Naive thymus-derived CD8-positive, alpha-beta T cell (primary cell): ENCODE results near the gene ARRDC1. TPM values are rescaled to one million over a fixed set of nuclear protein-coding genes. Genes with fewer than 3 reads are reported as not detected.
"Not testable (repeated sequence)": the region's sequence is repeated elsewhere in the genome, so short reads cannot be mapped to it uniquely, and the experiment has no call there.

Source experiments
- ATAC-seq, 2 donors: fragments of 150-1000 bp; cut with Tn5 transposase in 1 of 2; sonication (Bioruptor Pico), chemical (Tn5 transposase) in 1 of 2; 1 replicate in 1 of 2; 2 replicates in 1 of 2; pipeline ENCODE4 v1.10.0; 2021; ENCODE audit warnings: mild to moderate bottlenecking in 2 of 2, moderate library complexity in 2 of 2
- POLR2A ChIA-PET: fragments of 350-600 bp; sonication (Branson Sonifier 250); formaldehyde crosslinking; loops from one replicate; lab custom pipeline; 2021; ENCODE audit warnings: antibody characterized with exemption; lab: Charles Lee
- DNase-seq, 10 donors: peaks; one replicate each; pipeline versions ENCODE4 v3.0.0 to v3.0.0-alpha.2; 2020 to 2022
- H3K27ac Mint-ChIP-seq, 10 donors: one replicate each; pipeline ENCODE4 v1.8.0; 2020 to 2022; ENCODE audit warnings: mild to moderate bottlenecking in 10 of 10, mixed read lengths in 10 of 10, moderate library complexity in 4 of 10, inconsistent platforms in 1 of 10
- H3K27me3 Mint-ChIP-seq, 5 donors: one replicate each; pipeline ENCODE4 v1.8.0; 2021 to 2022; ENCODE audit warnings: mixed read lengths in 5 of 5
- H3K36me3 Mint-ChIP-seq, 3 donors: one replicate each; pipeline ENCODE4 v1.8.0; 2020 to 2022; ENCODE audit warnings: mixed read lengths in 3 of 3, mild to moderate bottlenecking in 2 of 3, inconsistent platforms in 1 of 3
- H3K4me1 Mint-ChIP-seq, 4 donors: one replicate each; pipeline ENCODE4 v1.8.0; 2021 to 2022; ENCODE audit warnings: mixed read lengths in 4 of 4
- H3K4me3 Mint-ChIP-seq, 10 donors: one replicate each; pipeline ENCODE4 v1.8.0; 2020 to 2022; ENCODE audit warnings: mild to moderate bottlenecking in 10 of 10, mixed read lengths in 10 of 10, moderate library complexity in 6 of 10, inconsistent platforms in 1 of 10
- H3K9me3 Mint-ChIP-seq, 9 donors: one replicate each; pipeline ENCODE4 v1.8.0; 2020 to 2022; ENCODE audit warnings: mixed read lengths in 9 of 9, mild to moderate bottlenecking in 3 of 9, inconsistent platforms in 1 of 9, moderate library complexity in 1 of 9
- polyA plus RNA-seq, 3 donors: library from polyadenylated mRNA; unstranded; fragments of 300-500 nt; fragmentation: Illumina TruSeq; gene quantifications; one replicate each; pipeline ENCODE4 v1.2.3, GENCODE V29; 2021
- total RNA-seq, 8 experiments: library from RNA in 2 of 8; stranded (reverse) in 2 of 8; gene quantifications; one replicate each; pipeline ENCODE4 v1.2.3 and lab custom pipeline; 2021 to 2026

ARRDC1 gene, protein sequence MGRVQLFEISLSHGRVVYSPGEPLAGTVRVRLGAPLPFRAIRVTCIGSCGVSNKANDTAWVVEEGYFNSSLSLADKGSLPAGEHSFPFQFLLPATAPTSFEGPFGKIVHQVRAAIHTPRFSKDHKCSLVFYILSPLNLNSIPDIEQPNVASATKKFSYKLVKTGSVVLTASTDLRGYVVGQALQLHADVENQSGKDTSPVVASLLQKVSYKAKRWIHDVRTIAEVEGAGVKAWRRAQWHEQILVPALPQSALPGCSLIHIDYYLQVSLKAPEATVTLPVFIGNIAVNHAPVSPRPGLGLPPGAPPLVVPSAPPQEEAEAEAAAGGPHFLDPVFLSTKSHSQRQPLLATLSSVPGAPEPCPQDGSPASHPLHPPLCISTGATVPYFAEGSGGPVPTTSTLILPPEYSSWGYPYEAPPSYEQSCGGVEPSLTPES
- total RNA-seq (10 to 100 TPM; 83.2 to 86.8 TPM), polyA plus RNA-seq (10 to 100 TPM; 27.2 to 42.4 (median 32.9) TPM), total RNA-seq (lab: John Stamatoyannopoulos, UW) (21.7 to 63.3 (median 33.6) reads per million in 6 experiments)

DNA sequence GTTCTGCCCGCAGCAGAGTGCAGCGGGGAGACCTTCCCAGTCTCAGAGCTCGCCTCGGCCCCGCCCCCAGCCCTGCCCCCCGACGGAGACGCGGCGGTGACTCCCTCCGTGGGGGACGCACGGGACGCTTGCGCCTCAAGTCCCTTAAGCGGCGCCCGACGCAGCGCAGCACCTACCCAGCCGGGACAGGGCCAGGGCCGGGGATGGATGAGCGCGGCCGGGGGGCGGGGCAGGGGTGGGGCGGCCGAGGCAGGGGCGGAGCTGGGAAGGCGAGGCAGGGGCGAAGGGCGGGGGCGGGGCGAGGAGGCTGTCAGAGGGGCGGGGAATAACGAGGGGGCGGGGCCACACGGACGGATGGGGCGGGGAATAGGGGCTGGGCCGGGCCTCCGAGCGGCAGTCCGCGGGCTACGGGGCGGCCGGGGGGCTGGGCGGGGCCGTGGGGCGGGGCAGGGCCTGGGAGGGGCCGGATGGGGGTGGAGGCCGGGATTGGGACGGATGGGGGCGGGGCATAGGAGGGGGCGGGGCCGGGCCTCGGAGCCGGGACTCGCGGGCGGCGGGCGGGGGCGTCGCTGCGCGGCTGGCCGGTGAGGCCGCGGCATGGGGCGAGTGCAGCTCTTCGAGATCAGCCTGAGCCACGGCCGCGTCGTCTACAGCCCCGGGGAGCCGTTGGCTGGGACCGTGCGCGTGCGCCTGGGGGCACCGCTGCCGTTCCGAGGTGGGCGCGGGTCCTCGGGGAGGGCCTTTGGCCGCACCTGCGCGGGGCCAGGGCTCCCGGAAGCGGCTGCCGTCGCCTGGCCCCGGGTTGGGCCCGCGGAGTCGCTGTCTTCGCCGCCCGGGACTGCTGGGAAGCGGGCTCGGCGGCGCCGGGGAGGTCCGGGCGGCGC lies at the start of gene ARRDC1:
Gene ARRDC1 (plus strand): TSS at position 566 of the 884 bp plus-strand sequence. CDS start 32 bp downstream, at position 598.
- DNase-seq (peak; percentile 83 to 97 (median 91)), ATAC-seq (peak; percentile 88 to 90)
- POLR2A ChIA-PET = interaction anchor here (0.6 to 1.6 kb wide), 6 partner anchors 11 to 878 kb away, joined by 3 to 14 read pairs (median 4); partner anchors contain the start of genes EHMT1 and ZMYND19
- Mint-ChIP-seq H3K9me3 (no peaks in the 10 kb centered on the region), H3K27me3 (no peaks in the 10 kb centered on the region), H3K4me1 (peaks cover 8 to 35% (median 26%) of the 10 kb centered on the region in 4 donors), H3K27ac (peak within 1 kb of the TSS in 4 of 10 donors; percentile 62 to 78 (median 72)), H3K4me3 (peak within 1 kb of the TSS; percentile 70 to 90 (median 81)), H3K36me3 (no peaks in the 10 kb centered on the region)

DNA sequence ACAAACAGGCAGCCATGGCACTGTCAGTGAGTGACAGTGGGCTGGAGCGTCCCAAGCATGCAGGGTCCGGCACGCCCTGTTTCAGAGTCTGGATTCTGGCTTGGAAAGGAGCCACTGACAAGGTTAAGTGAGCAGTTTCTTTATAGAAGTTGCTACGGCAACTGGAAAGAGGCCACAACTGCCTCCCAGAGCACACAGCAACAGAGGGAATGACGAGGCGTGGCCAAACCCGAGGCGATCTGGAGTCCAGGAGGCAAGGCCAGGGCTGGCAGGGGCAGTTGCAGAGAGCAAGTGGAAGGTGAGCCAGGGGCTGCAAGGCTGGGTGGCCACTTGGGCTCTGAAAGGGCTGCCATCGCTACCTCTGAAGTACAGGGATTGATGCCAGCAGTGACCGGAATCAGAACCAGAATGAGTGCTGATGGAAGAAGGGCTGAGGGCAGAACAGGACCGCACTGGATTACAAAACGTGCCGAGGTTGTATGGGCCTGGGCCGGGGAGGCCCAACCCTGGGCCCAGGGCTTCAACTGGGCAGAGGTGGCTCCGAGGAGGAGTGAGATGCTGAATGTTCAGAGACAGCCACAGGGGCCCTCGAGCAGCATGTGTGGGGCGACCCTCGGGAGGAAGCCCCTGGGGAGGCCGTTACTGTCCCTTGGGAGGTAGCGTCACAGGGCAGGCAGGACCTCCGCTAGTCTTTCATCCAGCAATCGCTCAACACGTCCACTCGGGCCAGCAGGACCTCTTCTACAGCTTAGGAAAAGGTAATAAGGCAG lies 49.2 kb upstream of the ARRDC1 start:
- Mint-ChIP-seq H3K9me3 (no peaks in the 10 kb centered on the region), H3K4me1 (peaks cover 5 to 8% (median 7%) of the 10 kb centered on the region in 4 donors), H3K36me3 (peaks cover 0 to 52% (median 6%) of the 10 kb centered on the region in 3 donors), H3K27me3 (no peaks in the 10 kb centered on the region), H3K4me3 (no peak overlapping the region), H3K27ac (peak overlapping the region in 4 of 10 donors; percentile 48 to 74 (median 57))
- POLR2A ChIA-PET = no interaction called here
- ATAC-seq (no peak), DNase-seq (no peak)

DNA sequence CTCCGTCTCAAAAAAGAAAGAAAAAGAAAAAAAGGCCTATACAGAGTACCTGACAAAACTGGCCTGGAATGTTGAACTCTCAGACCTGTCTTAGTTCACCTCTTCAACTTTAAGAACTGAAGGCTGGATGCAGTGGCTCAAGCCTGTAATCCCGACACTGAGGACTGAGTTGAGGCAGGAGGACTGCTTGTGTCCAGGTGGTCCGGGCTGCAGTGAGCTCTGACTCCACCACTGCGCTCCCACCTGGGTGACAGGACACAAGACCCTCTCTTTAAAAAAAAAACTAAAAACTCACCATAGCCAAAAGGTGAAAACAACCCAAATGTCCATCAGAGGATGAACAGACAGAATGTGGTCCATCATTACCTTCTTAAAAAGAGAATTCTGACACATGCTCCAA lies 47.4 kb upstream of the ARRDC1 start:
- H3K4me1 Mint-ChIP-seq = peaks cover 0 to 7% (median 0%) of the 10 kb centered on the region in 4 donors

DNA sequence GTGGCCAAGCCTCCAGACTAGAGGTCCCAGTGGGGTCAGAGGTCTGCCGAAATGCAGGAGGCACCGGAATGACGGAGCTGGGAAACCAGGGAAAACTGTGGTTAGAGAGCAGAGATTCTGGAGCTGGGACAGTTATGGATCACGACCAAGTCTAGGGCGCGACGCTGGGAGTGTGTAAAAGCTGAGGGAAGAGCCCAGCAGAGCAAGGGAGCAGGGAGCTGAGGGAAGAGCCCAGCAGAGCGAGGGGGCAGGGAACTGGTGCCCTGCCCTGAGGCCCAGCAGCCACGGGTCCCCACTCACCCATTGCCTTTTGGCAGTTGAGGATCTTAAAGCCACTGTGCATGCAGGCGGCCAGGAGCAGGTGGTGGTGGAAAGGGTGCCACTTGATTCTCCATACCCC lies 41.4 kb upstream of the ARRDC1 start:
- POLR2A ChIA-PET = no interaction called here
- DNase-seq (no peak), ATAC-seq (no peak)
- Mint-ChIP-seq H3K27ac (peak overlapping the region in 1 of 10 donors; percentile 29), H3K27me3 (no peaks in the 10 kb centered on the region), H3K36me3 (peaks cover 0 to 52% (median 15%) of the 10 kb centered on the region in 3 donors), H3K4me3 (no peak overlapping the region), H3K9me3 (no peaks in the 10 kb centered on the region), H3K4me1 (peaks cover 0 to 14% (median 5%) of the 10 kb centered on the region in 4 donors)

More for the DNA sequence above, 47.4 kb upstream of the ARRDC1 start:
- no peaks in the 10 kb centered on the region for H3K9me3 Mint-ChIP-seq
- no peak overlapping the region for H3K27ac Mint-ChIP-seq
- no peak for DNase-seq
- H3K27me3 Mint-ChIP-seq = no peaks in the 10 kb centered on the region
- no peak for ATAC-seq
- POLR2A ChIA-PET = no interaction called here
- H3K4me3 Mint-ChIP-seq = no peak overlapping the region
- H3K36me3 Mint-ChIP-seq = peaks cover 0 to 70% (median 8%) of the 10 kb centered on the region in 3 donors

DNA sequence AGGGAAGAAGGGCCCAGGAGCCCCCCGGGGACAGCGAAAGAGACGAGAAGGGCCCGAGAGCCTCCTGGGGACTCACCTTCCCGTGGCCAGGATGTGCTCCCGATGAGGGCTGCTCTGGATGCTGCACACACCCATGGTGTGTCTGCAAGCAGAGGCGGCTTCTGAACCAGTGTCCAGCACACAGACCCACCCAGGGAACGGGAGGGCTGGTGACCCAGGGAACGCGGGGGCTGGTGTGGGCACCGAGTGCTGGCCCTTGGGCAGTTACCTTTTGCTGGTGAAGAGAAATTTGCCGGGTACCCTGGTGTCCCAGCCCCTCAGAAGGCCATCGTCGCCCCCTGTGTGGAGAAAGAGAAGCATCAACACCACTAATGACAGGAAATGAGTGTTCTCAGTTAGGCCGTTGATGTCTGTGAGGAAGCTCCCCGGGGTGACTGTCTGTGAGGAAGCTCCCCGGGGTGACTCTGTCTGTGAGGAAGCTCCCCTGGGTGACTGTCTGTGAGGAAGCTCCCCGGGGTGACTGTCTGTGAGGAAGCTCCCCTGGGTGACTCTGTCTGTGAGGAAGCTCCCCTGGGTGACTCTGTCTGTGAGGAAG lies 40.6 kb upstream of the ARRDC1 start:
- DNase-seq = no peak
- Mint-ChIP-seq H3K4me1 (peaks cover 0 to 11% (median 5%) of the 10 kb centered on the region in 4 donors), H3K27ac (no peak overlapping the region), H3K9me3 (no peaks in the 10 kb centered on the region), H3K4me3 (no peak overlapping the region), H3K36me3 (peaks cover 0 to 47% (median 11%) of the 10 kb centered on the region in 3 donors), H3K27me3 (no peaks in the 10 kb centered on the region)
- ATAC-seq = no peak
- POLR2A ChIA-PET = no interaction called here

DNA sequence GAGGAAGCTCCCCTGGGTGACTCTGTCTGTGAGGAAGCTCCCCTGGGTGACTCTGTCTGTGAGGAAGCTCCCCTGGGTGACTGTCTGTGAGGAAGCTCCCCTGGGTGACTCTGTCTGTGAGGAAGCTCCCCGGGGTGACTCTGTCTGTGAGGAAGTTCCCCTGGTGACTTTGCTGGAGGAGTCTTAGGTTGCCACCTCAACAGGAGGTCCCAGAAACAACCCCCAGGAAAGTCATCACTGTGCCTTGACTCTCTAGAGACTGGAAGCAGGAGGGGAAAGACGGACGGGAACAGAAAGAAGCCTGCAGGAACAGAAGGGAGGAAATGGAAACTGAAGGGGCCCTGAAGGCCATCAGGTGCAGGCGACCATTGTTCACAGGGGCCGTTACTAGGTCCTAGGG lies 37.0 kb upstream of the ARRDC1 start:
- POLR2A ChIA-PET, H3K4me3 Mint-ChIP-seq, DNase-seq, H3K9me3 Mint-ChIP-seq, H3K27me3 Mint-ChIP-seq, ATAC-seq: not testable (repeated sequence)
- peak overlapping the region in 2 of 10 donors; percentile 33 to 55 for H3K27ac Mint-ChIP-seq
- peaks cover 0 to 36% (median 18%) of the 10 kb centered on the region in 3 donors for H3K36me3 Mint-ChIP-seq
- H3K4me1 Mint-ChIP-seq = peaks cover 8 to 18% (median 15%) of the 10 kb centered on the region in 4 donors

DNA sequence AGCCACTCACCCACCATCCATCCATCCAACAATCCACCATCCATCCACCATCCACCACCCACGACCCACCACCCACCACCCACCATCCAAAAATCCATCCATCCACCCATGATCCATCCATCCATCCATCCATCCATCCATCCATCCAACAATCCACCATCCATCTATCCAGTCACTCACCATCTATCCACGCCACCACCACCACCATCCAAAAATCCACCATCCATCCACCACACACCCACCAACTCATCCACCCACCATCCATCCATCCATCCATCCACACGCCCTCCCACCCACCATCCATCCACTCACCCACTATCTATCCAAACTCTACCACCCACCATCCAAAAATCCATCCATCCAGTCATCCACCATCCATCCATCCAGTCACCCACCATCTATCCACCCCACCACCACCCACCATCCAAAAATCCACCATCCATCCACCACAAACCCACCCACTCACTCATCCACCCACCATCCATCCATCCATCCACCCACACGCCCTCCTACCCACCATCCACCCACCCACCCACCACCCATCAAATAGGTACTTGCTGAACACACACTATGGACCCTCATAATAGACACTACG lies 35.8 kb upstream of the ARRDC1 start:
- Mint-ChIP-seq H3K4me1 (peaks cover 8 to 15% (median 11%) of the 10 kb centered on the region in 4 donors), H3K9me3 (no peaks in the 10 kb centered on the region), H3K27ac (no peak overlapping the region), H3K4me3 (no peak overlapping the region), H3K36me3 (peaks cover 0 to 35% (median 14%) of the 10 kb centered on the region in 3 donors), H3K27me3 (no peaks in the 10 kb centered on the region)
- DNase-seq = no peak
- POLR2A ChIA-PET = no interaction called here
- no peak for ATAC-seq

DNA sequence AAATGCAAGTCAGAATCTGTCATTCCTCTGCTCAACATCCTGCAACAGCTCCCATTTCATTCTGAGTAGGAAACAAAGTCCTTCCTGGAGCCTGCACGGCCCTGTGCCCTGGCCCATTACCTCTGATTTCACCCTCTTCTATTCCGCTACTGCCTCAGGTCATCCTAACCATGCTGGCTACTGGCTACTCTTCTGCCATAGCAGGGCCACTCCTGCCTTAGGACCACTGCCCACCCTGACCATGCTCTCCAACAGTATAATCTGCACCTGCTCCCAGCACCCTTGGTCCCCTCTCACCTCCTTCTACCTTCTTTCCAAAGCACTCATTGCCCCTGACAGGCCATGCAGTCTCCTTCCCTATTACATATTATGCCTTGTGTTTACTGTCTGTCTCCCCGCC lies 34.9 kb upstream of the ARRDC1 start:
- ATAC-seq = no peak
- Mint-ChIP-seq H3K27ac (peak overlapping the region in 2 of 10 donors; percentile 75 to 81), H3K4me1 (peaks cover 17 to 22% (median 18%) of the 10 kb centered on the region in 4 donors), H3K27me3 (no peaks in the 10 kb centered on the region), H3K9me3 (no peaks in the 10 kb centered on the region), H3K4me3 (no peak overlapping the region), H3K36me3 (peaks cover 0 to 40% (median 21%) of the 10 kb centered on the region in 3 donors)
- no peak for DNase-seq
- POLR2A ChIA-PET = no interaction called here

DNA sequence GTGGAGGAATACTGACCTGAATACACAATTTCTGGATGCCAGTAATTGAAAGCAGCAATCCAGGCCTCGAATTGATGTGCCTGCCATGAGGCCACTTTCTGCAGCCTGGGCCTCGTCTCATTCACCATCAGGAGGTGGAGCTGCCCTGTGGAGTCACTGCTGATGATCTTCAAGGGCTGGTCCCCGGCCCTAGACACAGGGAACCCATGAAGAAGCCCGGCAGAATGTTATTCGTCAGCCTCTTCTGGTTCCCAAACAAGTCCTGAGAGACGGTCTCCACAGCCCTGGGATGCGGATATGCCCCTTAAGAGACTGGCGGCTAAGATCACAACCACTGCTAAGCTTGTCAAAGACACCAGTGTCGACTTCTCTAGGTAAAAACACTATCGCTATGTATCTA lies 31.3 kb upstream of the ARRDC1 start:
- Mint-ChIP-seq H3K27me3 (no peaks in the 10 kb centered on the region), H3K36me3 (peaks cover 0 to 46% (median 24%) of the 10 kb centered on the region in 3 donors), H3K27ac (no peak overlapping the region), H3K9me3 (no peaks in the 10 kb centered on the region), H3K4me1 (peaks cover 24 to 50% (median 41%) of the 10 kb centered on the region in 4 donors), H3K4me3 (peak overlapping the region in 1 of 10 donors; percentile 20)
- ATAC-seq (no peak), DNase-seq (no peak)
- POLR2A ChIA-PET = interaction anchor here (0.7 kb wide), 1 partner anchor 788 kb away, joined by 3 read pairs; no protein-coding TSS in a partner anchor

DNA sequence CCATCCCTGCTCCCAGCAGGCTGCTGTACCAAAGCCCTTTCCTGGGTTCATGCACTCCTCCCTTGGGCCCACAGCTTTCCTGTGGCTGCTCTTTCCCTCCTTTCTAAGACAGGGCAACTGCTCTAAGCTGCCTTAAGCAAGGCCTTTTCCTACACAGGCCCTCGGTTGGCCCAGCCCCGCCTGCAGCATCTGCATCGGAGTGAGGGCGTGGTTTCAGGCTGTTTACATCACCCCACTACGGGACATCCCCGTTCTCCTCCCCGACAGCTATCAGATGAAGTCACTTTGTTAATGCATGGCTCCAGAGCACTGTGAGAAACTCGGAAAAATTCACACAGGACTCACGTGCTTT lies 30.1 kb upstream of the ARRDC1 start:
- Mint-ChIP-seq H3K27ac (peak overlapping the region in 2 of 10 donors; percentile 8 to 50), H3K4me3 (peak overlapping the region in 1 of 10 donors; percentile 51), H3K9me3 (no peaks in the 10 kb centered on the region), H3K27me3 (no peaks in the 10 kb centered on the region), H3K4me1 (peaks cover 24 to 50% (median 39%) of the 10 kb centered on the region in 4 donors), H3K36me3 (peaks cover 0 to 46% (median 24%) of the 10 kb centered on the region in 3 donors)
- POLR2A ChIA-PET = no interaction called here
- DNase-seq = no peak
- no peak for ATAC-seq

DNA sequence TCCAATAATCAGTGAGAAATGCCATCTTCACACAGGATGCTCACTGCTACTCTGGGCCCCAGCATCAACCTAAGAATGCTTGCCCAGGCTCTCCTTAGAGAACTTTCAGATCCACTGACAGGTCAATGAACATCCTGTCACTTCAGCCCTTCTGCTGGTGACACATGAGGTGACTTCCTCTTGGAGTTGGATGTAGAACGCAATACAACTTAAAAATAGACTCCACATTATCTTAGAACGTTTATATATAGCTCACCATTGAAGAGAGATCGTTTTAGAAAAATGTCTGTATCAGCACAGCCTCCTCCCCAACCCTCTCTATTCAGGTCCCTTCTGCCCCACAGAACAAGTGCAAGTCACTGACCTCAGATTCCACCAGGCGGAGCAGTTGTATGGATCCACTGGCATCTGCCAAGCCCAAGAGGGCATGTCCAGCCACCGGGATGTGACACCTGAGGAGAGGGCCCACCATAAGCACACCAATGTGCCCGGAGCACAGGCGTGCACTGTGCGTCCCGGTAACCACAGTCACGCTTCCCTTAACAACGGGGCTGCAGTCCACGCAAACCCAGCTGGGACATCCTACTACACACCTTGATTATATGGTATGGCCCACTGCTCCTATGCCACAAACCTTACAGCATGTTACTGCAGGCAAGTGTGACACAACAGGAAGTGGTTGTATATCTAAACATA lies 29.6 kb upstream of the ARRDC1 start:
- ATAC-seq = no peak
- peaks cover 0 to 42% (median 23%) of the 10 kb centered on the region in 3 donors for H3K36me3 Mint-ChIP-seq

More for the DNA sequence above, 29.6 kb upstream of the ARRDC1 start:
- no peak for DNase-seq
- Mint-ChIP-seq H3K27me3 (no peaks in the 10 kb centered on the region), H3K4me3 (peak overlapping the region in 8 of 10 donors; percentile 9 to 72 (median 52)), H3K9me3 (no peaks in the 10 kb centered on the region), H3K27ac (peak overlapping the region in 3 of 10 donors; percentile 8 to 36 (median 18)), H3K4me1 (peaks cover 19 to 44% (median 35%) of the 10 kb centered on the region in 4 donors)
- POLR2A ChIA-PET = no interaction called here
